GM12878 (cell line): ENCODE data around the gene GOT2. TPM values are rescaled to one million over a fixed set of nuclear protein-coding genes. Genes with fewer than 3 reads are reported as not detected.
A peak's percentile ranks its signal among the peaks of the same experiment; 100 is the strongest.

Experiments
- ATAC-seq: fragments of 200-7000 bp; cut with Tn5 transposase; 3 replicates; pipeline ENCODE4 v1.9.1; 2020; ENCODE audit warnings: mild to moderate bottlenecking, moderate library complexity
- BruUV-seq: library from RNA; stranded (reverse); fragments of 400-500 nt; replicated peaks from 2 replicates; lab custom pipeline; 2021; lab: Mats Ljungman, UMichigan
- CTCF ChIA-PET: fragments of 300-600 bp; sonication (Branson Sonifier 250); formaldehyde crosslinking; extraction: SDS; loops from one replicate; lab custom pipeline; 2021; ENCODE audit warnings: inconsistent platforms; lab: Yijun Ruan, JAX
- POLR2A ChIA-PET: fragments of 350-600 bp; formaldehyde crosslinking; extraction: SDS; loops from one replicate; lab custom pipeline; 2021; ENCODE audit warnings: inconsistent platforms; lab: Charles Lee
- RAD21 ChIA-PET: fragments of 300-600 bp; sonication (Branson Sonifier 250); formaldehyde crosslinking; loops from one replicate; lab custom pipeline; 2023; ENCODE audit warnings: antibody characterized with exemption; ENCODE audit not compliant: unreplicated experiment; lab: Charles Lee
- SMC1A ChIA-PET: fragments of 300-600 bp; sonication (Branson Sonifier 250); formaldehyde crosslinking; loops from one replicate; lab custom pipeline; 2023; ENCODE audit not compliant: unreplicated experiment, uncharacterized antibody; lab: Charles Lee
- DNase-seq: peaks from one replicate; pipeline ENCODE4 v3.0.0-alpha.2; 2011; ENCODE audit warnings: low read depth, low spot score
- FAIRE-seq: peaks from 3 replicates; lab custom pipeline; 2011; peaks lifted over from hg19 to GRCh38; lab: Jason Lieb, UNC
- H2AFZ ChIP-seq: 2 replicates; pipeline ENCODE4 v1.6.0; 2011; ENCODE audit warnings: low read depth, low read length, control low read depth; ENCODE audit not compliant: control insufficient read depth
- H3K27ac ChIP-seq: 2 replicates; pipeline ENCODE4 v1.5.1; 2011; ENCODE audit warnings: control low read depth; ENCODE audit not compliant: control insufficient read depth, insufficient read depth
- H3K27me3 ChIP-seq, 2 experiments: replicated peaks in 1 of 2; 2 replicates each; pipeline versions ENCODE4 v1.6.0 to v1.6.1; 2011; ENCODE audit warnings: low read length in 1 of 2; ENCODE audit not compliant: control insufficient read depth in 2 of 2, insufficient read depth in 2 of 2
- H3K36me3 ChIP-seq, 2 experiments: 2 replicates each; pipeline ENCODE4 v1.5.1; 2011; ENCODE audit warnings: low read length in 1 of 2; ENCODE audit not compliant: control insufficient read depth in 2 of 2, insufficient read depth in 2 of 2
- H3K4me1 ChIP-seq: 2 replicates; pipeline ENCODE4 v1.6.1; 2011; ENCODE audit warnings: mild to moderate bottlenecking, low read length, moderate library complexity, mixed read lengths; ENCODE audit not compliant: control insufficient read depth, insufficient read depth
- H3K4me2 ChIP-seq: 2 replicates; pipeline ENCODE4 v1.6.0; 2011; ENCODE audit warnings: control low read depth; ENCODE audit not compliant: control insufficient read depth, insufficient read depth
- H3K4me3 ChIP-seq: fragments of 200-600 bp; sonication (generic); 2 replicates; pipeline ENCODE4 v1.5.1; 2016
- H3K79me2 ChIP-seq: 2 replicates; pipeline ENCODE4 v1.6.0; 2011; ENCODE audit warnings: low read length; ENCODE audit not compliant: control insufficient read depth, insufficient read depth
- H3K9ac ChIP-seq: 2 replicates; pipeline ENCODE4 v1.8.0; 2011; ENCODE audit warnings: low read length, control low read depth, mixed read lengths; ENCODE audit not compliant: control insufficient read depth, insufficient read depth
- H3K9me3 ChIP-seq: replicated peaks from 3 replicates; pipeline ENCODE4 v1.5.1; 2011; ENCODE audit warnings: mild to moderate bottlenecking, low read length; ENCODE audit not compliant: control insufficient read depth, insufficient read depth
- H4K20me1 ChIP-seq: 2 replicates; pipeline ENCODE4 v1.6.0; 2011; ENCODE audit not compliant: control insufficient read depth, insufficient read depth
- ATF3 ChIP-seq: IDR thresholded peaks from 2 replicates; pipeline ENCODE4 v1.6.1; 2011; ENCODE audit warnings: low read depth, mild to moderate bottlenecking, low read length, moderate library complexity, borderline replicate concordance; ENCODE audit errors: extremely low read depth
- ZBTB40 ChIP-seq: fragments of 450-650 bp; IDR thresholded peaks from 2 replicates; pipeline ENCODE4 v1.6.1; 2016; ENCODE audit warnings: mild to moderate bottlenecking, moderate library complexity, borderline replicate concordance
- WGBS: methylation state at CpG from one replicate; pipeline ENCODE4 v1.1.6; 2016; ENCODE audit warnings: low lambda C conversion rate; ENCODE audit not compliant: insufficient replicate concordance, insufficient coverage; ENCODE audit errors: missing lambda C conversion rate; 5-methylcytosine and 5-hydroxymethylcytosine counted together
- in situ Hi-C: fragments of 300-500 bp; cut with MboI; formaldehyde crosslinking; loops from 9 replicates; pipeline ENCODE4 v1.14.3; 2018; ENCODE audit warnings: mixed read lengths
- intact Hi-C: fragments of 100-400 bp; cut with micrococcal nuclease; formaldehyde crosslinking; loops from one replicate; pipeline ENCODE4 v1.14.2; 2022; ENCODE audit not compliant: unreplicated experiment
- polyA plus RNA-seq, 11 experiments: library from polyadenylated mRNA; depleted of rRNA in 4 of 11; unstranded in 6 of 11; stranded (reverse) in 5 of 11; fragments of >200 nt; fragmentation: Nextera tagmentation in 4 of 11; fragmentation: Illumina TruSeq in 1 of 11; extraction: Ambion mirVana in 4 of 11; extraction: Trizol in 1 of 11; gene quantifications; 1 replicate in 1 of 11; 2 replicates in 10 of 11; pipeline versions ENCODE4 v1.2.1 to v1.2.3, GENCODE V29; 2011 to 2016; ENCODE audit warnings: inconsistent platforms in 2 of 11, missing spikeins in 2 of 11, low read depth in 1 of 11
- total RNA-seq, 4 experiments: library from RNA; depleted of rRNA in 3 of 4; stranded (reverse); fragments of >200 nt in 3 of 4; fragmentation: Illumina TruSeq in 1 of 4; extraction: Trizol in 1 of 4; gene quantifications; 2 replicates each; pipeline versions ENCODE4 v1.2.1 to v1.2.3, GENCODE V29; 2013 to 2021

Gene GOT2
- total and polyA plus RNA-seq, 10 of the 15 experiments (the other 5 are each of a cell fraction or from before 2014, with no cell fraction given): 41.7 to 235 (median 83.7) TPM

GRCh38 chr16:58713742-58714141 lies 20.4 kb downstream of the GOT2 start:
- no peak for DNase-seq
- Histone ChIP-seq H4K20me1 (no peaks in the 10 kb centered on the region), H3K4me1 (no peaks in the 10 kb centered on the region), H3K79me2 (no peaks in the 10 kb centered on the region), H3K27me3 (no peaks in the 10 kb centered on the region), H3K4me2 (no peak overlapping the region), H3K9ac (no peak overlapping the region), H3K27ac (no peak overlapping the region), H3K9me3 (no peaks in the 10 kb centered on the region), H3K4me3 (no peak overlapping the region), H3K36me3 (peaks cover 10 to 23% of the 10 kb centered on the region in 2 experiments), H2AFZ (no peak overlapping the region)
- ChIA-PET RAD21 (no interaction called here), CTCF (interaction anchor here (1.0 to 1.4 kb wide), 3 partner anchors 12 to 195 kb away, joined by 3 read pairs; partner anchors contain the start of gene GOT2), POLR2A (no interaction called here), SMC1A (interaction anchor here (1.1 to 1.5 kb wide), 3 partner anchors 10 to 201 kb away, joined by 3 to 4 read pairs (median 3); no protein-coding TSS in a partner anchor)
- no TSS peak for BruUV-seq
- in situ Hi-C loops: no loop called here
- FAIRE-seq: no peak
- no peak for ATAC-seq
- TF ChIP-seq ATF3 (no peak), ZBTB40 (peak; percentile 59)
- 96% methylated on average over 1 of the region's 1 CpG for WGBS
- intact Hi-C loops: no loop called here
